DOHH2 (cell line): ENCODE data around the gene ARMC9.

Experiments used
- H3F3A ChIP-seq: fragments of 200-600 bp; sonication (generic), shearing (Covaris generic); 2 replicates; pipeline ENCODE4 v1.6.0; 2016; ENCODE audit warnings: antibody characterized with exemption, mild to moderate bottlenecking; ENCODE audit not compliant: control insufficient read depth, insufficient read depth
- H3K27ac ChIP-seq: fragments of 200-600 bp; sonication (generic); 2 replicates; pipeline ENCODE4 v1.5.1; 2014; ENCODE audit warnings: low read depth, mild to moderate bottlenecking, low read length, moderate library complexity
- H3K27me3 ChIP-seq: fragments of 200-600 bp; sonication (generic); 2 replicates; pipeline ENCODE4 v1.6.1; 2014; ENCODE audit warnings: mild to moderate bottlenecking, low read length, mixed read lengths; ENCODE audit not compliant: control insufficient read depth
- H3K36me3 ChIP-seq: fragments of 200-600 bp; sonication (generic); 2 replicates; pipeline ENCODE4 v1.6.1; 2014; ENCODE audit warnings: mild to moderate bottlenecking, low read length, moderate library complexity, mixed read lengths; ENCODE audit not compliant: control insufficient read depth
- H3K4me1 ChIP-seq: fragments of 200-600 bp; sonication (generic); 2 replicates; pipeline ENCODE4 v1.6.1; 2014; ENCODE audit warnings: mild to moderate bottlenecking, low read length, mixed read lengths; ENCODE audit not compliant: control insufficient read depth
- H3K4me2 ChIP-seq: fragments of 200-600 bp; sonication (generic); 2 replicates; pipeline ENCODE4 v1.6.0; 2014; ENCODE audit warnings: mild to moderate bottlenecking, low read length, moderate library complexity
- H3K4me3 ChIP-seq: fragments of 200-600 bp; sonication (generic); 2 replicates; pipeline ENCODE4 v1.5.1; 2014; ENCODE audit warnings: mild to moderate bottlenecking, low read length, mixed read lengths
- H3K79me2 ChIP-seq: fragments of 200-600 bp; sonication (generic); 2 replicates; pipeline ENCODE4 v1.6.1; 2014; ENCODE audit warnings: mild to moderate bottlenecking, low read length, mixed read lengths; ENCODE audit not compliant: control insufficient read depth
- H3K9me2 ChIP-seq: fragments of 200-600 bp; sonication (generic); replicated peaks from 2 replicates; pipeline ENCODE4 v1.6.1; 2014; ENCODE audit warnings: mild to moderate bottlenecking, low read length, mixed read lengths; ENCODE audit not compliant: control insufficient read depth
- H3K9me3 ChIP-seq: fragments of 200-600 bp; sonication (generic); 2 replicates; pipeline ENCODE4 v1.6.1; 2014; ENCODE audit warnings: antibody characterized with exemption, low read length, mixed read lengths; ENCODE audit not compliant: control insufficient read depth, insufficient read depth
- H4K20me1 ChIP-seq: fragments of 200-600 bp; sonication (generic); 2 replicates; pipeline ENCODE4 v1.6.0; 2014; ENCODE audit warnings: low read depth, mild to moderate bottlenecking, antibody characterized with exemption, low read length, moderate library complexity; ENCODE audit not compliant: control insufficient read depth, insufficient read depth
- EZH2phosphoT487 ChIP-seq: fragments of 200-600 bp; sonication (generic); IDR thresholded peaks from 2 replicates; pipeline ENCODE4 v1.6.1; 2017; ENCODE audit warnings: borderline replicate concordance, mild to moderate bottlenecking, antibody characterized with exemption, low read length, moderate library complexity, mixed read lengths
- TF ChIP-seq, protein P1 (sequence below): fragments of 200-600 bp; sonication (generic); IDR thresholded peaks from one replicate; pipeline ENCODE4 v1.5.1; 2014; ENCODE audit warnings: antibody characterized with exemption, mild to moderate bottlenecking, low read depth, low read length; ENCODE audit not compliant: poor library complexity, severe bottlenecking

ARMC9 gene

DNA sequence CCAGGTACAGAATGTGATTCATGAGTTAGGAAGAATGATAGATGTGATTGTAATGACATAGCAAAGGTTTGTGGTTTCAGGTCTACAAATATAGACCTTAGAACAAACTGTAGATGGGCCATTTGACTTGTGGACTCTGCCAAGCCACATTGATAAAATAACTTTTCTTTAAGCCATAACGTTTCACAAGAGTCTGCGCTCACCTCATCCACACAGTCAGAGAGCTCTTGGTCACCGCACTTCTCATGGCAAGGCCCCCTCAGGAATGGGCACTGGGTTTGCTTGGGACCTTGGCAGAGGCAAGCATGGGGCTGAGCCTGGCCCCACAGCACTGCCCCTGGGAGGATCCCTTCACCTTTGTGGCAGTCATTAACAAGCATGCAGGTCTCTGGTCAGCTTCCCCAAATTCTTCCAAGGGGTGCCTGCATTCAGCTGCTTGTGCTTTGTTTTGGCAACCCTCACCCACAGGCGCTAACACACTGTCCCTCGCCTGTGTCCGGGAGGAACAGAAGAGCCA lies 14.0 kb downstream of the ARMC9 start:
- Histone ChIP-seq H3K4me1 (peaks cover 14% of the 10 kb centered on the region), H3K4me2 (no peak overlapping the region), H3K27ac (no peak overlapping the region), H3K36me3 (no peaks in the 10 kb centered on the region), H3F3A (no peaks in the 10 kb centered on the region), H3K79me2 (no peaks in the 10 kb centered on the region), H3K9me2 (no peaks in the 10 kb centered on the region), H4K20me1 (no peaks in the 10 kb centered on the region), H3K9me3 (no peaks in the 10 kb centered on the region), H3K4me3 (no peak overlapping the region), H3K27me3 (no peaks in the 10 kb centered on the region)
- no peak for TF ChIP-seq EZH2phosphoT487

GRCh38 chr2:231213931-231214642 lies 15.7 kb downstream of the ARMC9 start:
- Histone ChIP-seq H3K4me1 (peaks cover 1% of the 10 kb centered on the region), H3K9me3 (no peaks in the 10 kb centered on the region), H3K9me2 (no peaks in the 10 kb centered on the region), H3K4me3 (no peak overlapping the region), H3K36me3 (no peaks in the 10 kb centered on the region), H3K27ac (no peak overlapping the region), H3F3A (no peaks in the 10 kb centered on the region), H3K4me2 (no peak overlapping the region), H4K20me1 (no peaks in the 10 kb centered on the region), H3K79me2 (no peaks in the 10 kb centered on the region), H3K27me3 (no peaks in the 10 kb centered on the region)
- TF ChIP-seq, protein P1, sequence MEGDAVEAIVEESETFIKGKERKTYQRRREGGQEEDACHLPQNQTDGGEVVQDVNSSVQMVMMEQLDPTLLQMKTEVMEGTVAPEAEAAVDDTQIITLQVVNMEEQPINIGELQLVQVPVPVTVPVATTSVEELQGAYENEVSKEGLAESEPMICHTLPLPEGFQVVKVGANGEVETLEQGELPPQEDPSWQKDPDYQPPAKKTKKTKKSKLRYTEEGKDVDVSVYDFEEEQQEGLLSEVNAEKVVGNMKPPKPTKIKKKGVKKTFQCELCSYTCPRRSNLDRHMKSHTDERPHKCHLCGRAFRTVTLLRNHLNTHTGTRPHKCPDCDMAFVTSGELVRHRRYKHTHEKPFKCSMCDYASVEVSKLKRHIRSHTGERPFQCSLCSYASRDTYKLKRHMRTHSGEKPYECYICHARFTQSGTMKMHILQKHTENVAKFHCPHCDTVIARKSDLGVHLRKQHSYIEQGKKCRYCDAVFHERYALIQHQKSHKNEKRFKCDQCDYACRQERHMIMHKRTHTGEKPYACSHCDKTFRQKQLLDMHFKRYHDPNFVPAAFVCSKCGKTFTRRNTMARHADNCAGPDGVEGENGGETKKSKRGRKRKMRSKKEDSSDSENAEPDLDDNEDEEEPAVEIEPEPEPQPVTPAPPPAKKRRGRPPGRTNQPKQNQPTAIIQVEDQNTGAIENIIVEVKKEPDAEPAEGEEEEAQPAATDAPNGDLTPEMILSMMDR: no peak
- no peak for TF ChIP-seq EZH2phosphoT487

- Histone ChIP-seq H3K4me2 (no peak overlapping the region), H3K27me3 (no peaks in the 10 kb centered on the region), H3K27ac (no peak overlapping the region), H3K9me3 (no peaks in the 10 kb centered on the region), H4K20me1 (no peaks in the 10 kb centered on the region), H3K36me3 (no peaks in the 10 kb centered on the region), H3F3A (no peaks in the 10 kb centered on the region), H3K4me1 (peaks cover 11% of the 10 kb centered on the region), H3K79me2 (no peaks in the 10 kb centered on the region), H3K9me2 (no peaks in the 10 kb centered on the region), H3K4me3 (no peak overlapping the region)
- TF ChIP-seq, protein P1: no peak
- TF ChIP-seq EZH2phosphoT487: no peak
Observed at GRCh38 chr2:231218366-231218765, 19.9 kb downstream of the ARMC9 start.

GRCh38 chr2:231219289-231219688 lies 20.9 kb downstream of the ARMC9 start:
- Histone ChIP-seq H3K4me2 (no peak overlapping the region), H3K36me3 (no peaks in the 10 kb centered on the region), H3K9me3 (no peaks in the 10 kb centered on the region), H3K27me3 (no peaks in the 10 kb centered on the region), H4K20me1 (no peaks in the 10 kb centered on the region), H3K4me3 (no peak overlapping the region), H3K79me2 (no peaks in the 10 kb centered on the region), H3F3A (no peaks in the 10 kb centered on the region), H3K9me2 (no peaks in the 10 kb centered on the region), H3K27ac (no peak overlapping the region), H3K4me1 (peaks cover 11% of the 10 kb centered on the region)
- TF ChIP-seq EZH2phosphoT487: no peak
- TF ChIP-seq, protein P1: no peak
